IMR-90 (cell line): Measurements from ENCODE around the gene LRP1B.

Experiments
- BHLHE40 ChIP-seq: fragments of 150-350 bp; IDR thresholded peaks from 2 replicates; pipeline ENCODE4 v1.6.1; 2016; ENCODE audit warnings: mild to moderate bottlenecking, low read depth, low read length
- CEBPB ChIP-seq: IDR thresholded peaks from 2 replicates; pipeline ENCODE4 v1.6.1; 2012; ENCODE audit warnings: low read depth, low read length, improper control_type of control experiment
- CTCF ChIP-seq: conservative IDR thresholded peaks from 2 replicates; pipeline ENCODE4 v1.5.1; 2012; ENCODE audit warnings: mild to moderate bottlenecking, low read depth, low read length, improper control_type of control experiment
- MXI1 ChIP-seq: IDR thresholded peaks from 2 replicates; pipeline ENCODE4 v1.6.1; 2012; ENCODE audit warnings: low read depth, mild to moderate bottlenecking, low read length, moderate library complexity, borderline replicate concordance
- NFE2L2 ChIP-seq: fragments of 150-350 bp; IDR thresholded peaks from 2 replicates; pipeline ENCODE4 v1.6.1; 2016; ENCODE audit warnings: low read depth, mild to moderate bottlenecking, low read length
- POLR2A ChIP-seq: IDR thresholded peaks from 2 replicates; pipeline ENCODE4 v1.6.1; 2012; ENCODE audit warnings: mild to moderate bottlenecking, low read depth, low read length
- RAD21 ChIP-seq: IDR thresholded peaks from 2 replicates; pipeline ENCODE4 v1.6.1; 2012; ENCODE audit warnings: low read length, improper control_type of control experiment
- RCOR1 ChIP-seq: IDR thresholded peaks from 2 replicates; pipeline ENCODE4 v1.6.1; 2012; ENCODE audit warnings: mild to moderate bottlenecking, low read length, improper control_type of control experiment; ENCODE audit not compliant: insufficient replicate concordance
- RFX5 ChIP-seq: IDR thresholded peaks from 2 replicates; pipeline ENCODE4 v1.8.0; 2012; ENCODE audit warnings: low read depth, mild to moderate bottlenecking, low read length, moderate library complexity
- SMC3 ChIP-seq: fragments of 150-350 bp; IDR thresholded peaks from 2 replicates; pipeline ENCODE4 v1.6.1; 2016; ENCODE audit warnings: low read depth, mild to moderate bottlenecking, antibody characterized with exemption, low read length, moderate library complexity
- USF2 ChIP-seq: fragments of 150-350 bp; IDR thresholded peaks from 2 replicates; pipeline ENCODE4 v1.6.1; 2017; ENCODE audit warnings: mild to moderate bottlenecking, antibody characterized with exemption, low read length, low read depth
- TF ChIP-seq, protein P1 (sequence below): fragments of 150-350 bp; IDR thresholded peaks from 2 replicates; pipeline ENCODE4 v1.6.1; 2016; ENCODE audit warnings: low read depth, mild to moderate bottlenecking, low read length, moderate library complexity, borderline replicate concordance

- TF ChIP-seq CTCF = no peak
- no peak for TF ChIP-seq USF2
- no peak for TF ChIP-seq POLR2A
- TF ChIP-seq RCOR1 = no peak
- TF ChIP-seq RFX5 = no peak
- no peak for TF ChIP-seq NFE2L2
- TF ChIP-seq, protein P1, sequence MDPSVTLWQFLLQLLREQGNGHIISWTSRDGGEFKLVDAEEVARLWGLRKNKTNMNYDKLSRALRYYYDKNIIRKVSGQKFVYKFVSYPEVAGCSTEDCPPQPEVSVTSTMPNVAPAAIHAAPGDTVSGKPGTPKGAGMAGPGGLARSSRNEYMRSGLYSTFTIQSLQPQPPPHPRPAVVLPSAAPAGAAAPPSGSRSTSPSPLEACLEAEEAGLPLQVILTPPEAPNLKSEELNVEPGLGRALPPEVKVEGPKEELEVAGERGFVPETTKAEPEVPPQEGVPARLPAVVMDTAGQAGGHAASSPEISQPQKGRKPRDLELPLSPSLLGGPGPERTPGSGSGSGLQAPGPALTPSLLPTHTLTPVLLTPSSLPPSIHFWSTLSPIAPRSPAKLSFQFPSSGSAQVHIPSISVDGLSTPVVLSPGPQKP = no peak
- no peak for TF ChIP-seq BHLHE40
- no peak for TF ChIP-seq MXI1
- TF ChIP-seq SMC3 = no peak
- no peak for TF ChIP-seq RAD21
- TF ChIP-seq CEBPB = no peak
Observed at GRCh38 chr2:140542627-140543026, 1588.2 kb downstream of the LRP1B start.
